SKM-1 (cell line): Measurements from ENCODE around the gene EFNA5.

Source experiments
- DNase-seq: peaks from one replicate; lab custom pipeline; 2025; ENCODE audit not compliant: unreplicated experiment; lab: John Stamatoyannopoulos, UW

Gene EFNA5

DNA sequence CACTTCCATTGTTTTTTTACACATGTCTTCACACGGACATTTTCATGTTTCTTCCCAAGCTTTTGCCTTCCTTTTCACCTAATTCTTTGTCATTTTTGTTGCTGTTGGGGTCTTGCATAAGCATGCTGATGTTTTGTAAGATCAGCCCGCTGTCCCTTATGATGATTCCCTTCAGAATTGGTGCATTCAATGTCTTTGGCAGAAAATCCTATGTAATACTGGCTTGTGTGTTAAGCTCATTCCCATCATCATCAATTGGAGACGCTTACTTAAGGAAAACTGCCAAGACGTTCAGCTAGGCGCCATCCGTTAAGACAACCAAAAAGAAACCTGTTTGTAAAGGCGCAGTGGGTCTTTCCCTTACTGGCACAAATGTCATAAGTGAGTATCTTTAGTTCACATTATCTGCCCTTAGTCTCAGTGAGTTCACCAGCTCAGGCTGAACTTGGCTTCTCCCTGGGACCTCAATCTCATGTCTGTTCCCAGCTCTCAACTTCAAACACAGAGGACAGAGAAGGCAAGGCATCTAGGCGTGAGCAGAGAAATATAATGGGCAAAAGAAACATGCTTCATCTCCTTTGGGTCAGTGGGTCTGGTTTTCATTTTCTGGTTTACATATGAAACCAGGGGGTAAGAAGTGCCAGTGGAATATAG lies 97.9 kb downstream of the EFNA5 start:
- no peak for DNase-seq

DNA sequence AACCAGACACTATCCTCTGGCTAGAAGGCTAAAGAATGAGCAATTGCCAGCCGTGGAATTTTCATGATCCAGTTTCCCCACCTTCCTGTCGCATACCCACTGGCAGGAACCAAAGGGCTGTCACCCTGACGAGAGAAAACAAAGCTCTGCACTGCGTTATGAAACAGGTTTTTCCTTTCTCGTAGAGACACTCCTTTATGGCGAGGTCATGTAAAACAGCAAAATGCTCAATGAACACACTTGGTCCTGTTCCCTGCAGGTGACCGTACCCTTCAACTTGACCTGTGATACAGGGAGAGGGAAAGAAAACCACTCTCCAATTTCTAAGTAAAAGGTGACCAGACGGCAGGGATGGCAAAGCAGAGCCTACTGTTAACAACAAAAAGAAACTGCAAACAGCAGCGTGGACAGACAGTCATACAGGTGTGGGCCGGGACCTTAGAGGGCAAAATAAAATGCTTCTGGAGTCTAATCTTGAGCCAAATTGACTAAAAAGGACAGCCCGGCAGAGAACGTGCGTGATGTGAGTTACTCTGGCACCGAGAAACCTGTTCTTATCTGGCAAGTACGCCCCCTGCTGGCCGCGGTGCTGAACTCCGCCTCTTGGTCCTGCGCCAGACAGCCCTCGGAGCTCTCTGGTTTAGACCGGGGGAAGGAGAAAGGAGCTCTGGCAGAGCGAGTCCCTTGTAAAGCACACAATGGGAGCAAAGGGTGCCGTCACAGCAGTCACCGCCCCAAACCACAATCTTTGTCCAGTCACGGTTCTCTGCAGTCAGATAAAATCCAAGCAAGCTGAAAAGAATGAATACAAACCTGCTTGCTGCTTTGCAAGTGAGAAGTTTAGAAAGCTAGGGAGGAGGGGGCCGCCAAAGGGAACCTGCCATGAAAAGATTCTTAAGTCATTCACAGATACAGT lies 98.9 kb downstream of the EFNA5 start:
- peak; percentile 85 for DNase-seq

GRCh38 chr5:107570805-107571531 lies 99.8 kb downstream of the EFNA5 start:
- DNase-seq, result no peak

- no peak for DNase-seq
These were observed 100.6 kb downstream of the EFNA5 start for GRCh38 chr5:107570181-107570580.

GRCh38 chr5:107567901-107568671 lies 102.7 kb downstream of the EFNA5 start:
- DNase-seq, result no peak

- no peak for DNase-seq
These were observed 103.8 kb downstream of the EFNA5 start for GRCh38 chr5:107566986-107567385.

- no peak for DNase-seq
These were observed 104.7 kb downstream of the EFNA5 start for GRCh38 chr5:107565791-107566767.

- no peak for DNase-seq
These were observed 105.8 kb downstream of the EFNA5 start for GRCh38 chr5:107564931-107565372.

- DNase-seq, result no peak
These were observed 106.7 kb downstream of the EFNA5 start for GRCh38 chr5:107563959-107564544.

GRCh38 chr5:107560377-107560776 lies 110.4 kb downstream of the EFNA5 start:
- DNase-seq, result no peak

DNA sequence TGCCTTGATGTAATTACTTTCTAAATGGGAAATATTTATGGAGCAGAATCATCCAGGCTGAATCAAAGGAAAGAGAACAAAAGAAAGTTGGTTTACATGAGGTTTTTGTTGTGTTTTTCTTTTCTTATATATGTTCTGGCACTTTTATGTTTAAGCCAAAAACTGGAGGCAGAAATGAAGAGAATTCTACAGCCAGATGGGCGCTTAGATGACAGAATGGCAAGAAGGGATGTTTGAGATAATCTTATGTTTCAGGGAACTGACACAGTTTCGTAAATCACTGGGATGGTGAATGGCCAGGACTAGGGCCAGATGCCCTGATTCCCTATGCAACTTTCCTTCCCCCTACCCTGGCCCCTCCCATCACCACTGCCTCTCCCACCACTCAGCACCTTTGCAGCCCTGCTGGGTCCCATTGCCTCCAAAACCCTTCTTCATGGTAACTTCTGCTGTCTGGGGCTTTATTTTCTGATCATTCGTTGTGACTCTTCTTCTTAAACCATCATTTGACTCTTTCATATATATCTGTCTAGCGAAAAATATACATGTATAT lies 111.8 kb downstream of the EFNA5 start:
- no peak for DNase-seq

DNA sequence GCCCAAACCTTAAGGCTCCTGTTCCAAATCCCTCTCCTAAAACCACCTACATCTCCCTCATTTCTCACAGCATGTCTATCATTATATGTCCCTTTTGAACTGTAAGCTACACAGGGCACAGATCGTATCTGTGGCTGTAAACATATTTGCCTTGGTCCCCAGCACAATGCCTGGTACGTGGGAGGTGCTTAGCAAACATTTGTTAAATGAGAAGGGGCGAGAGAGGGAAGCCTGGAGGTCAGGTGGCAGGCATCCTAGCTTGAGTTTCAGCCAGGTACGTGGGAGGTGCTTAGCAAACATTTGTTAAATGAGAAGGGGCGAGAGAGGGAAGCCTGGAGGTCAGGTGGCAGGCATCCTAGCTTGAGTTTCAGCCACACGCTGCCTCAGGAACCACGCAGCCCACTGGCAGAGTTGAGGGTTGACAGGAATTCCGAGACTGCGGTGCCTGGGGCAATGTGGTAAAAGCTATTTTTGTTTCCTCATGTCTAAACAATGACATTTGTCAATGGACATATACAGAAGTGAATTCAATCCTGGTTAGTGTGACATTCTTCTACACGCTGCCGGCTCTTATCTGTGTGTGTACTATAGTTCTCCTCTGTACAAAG lies 113.6 kb downstream of the EFNA5 start:
- DNase-seq, result no peak

DNA sequence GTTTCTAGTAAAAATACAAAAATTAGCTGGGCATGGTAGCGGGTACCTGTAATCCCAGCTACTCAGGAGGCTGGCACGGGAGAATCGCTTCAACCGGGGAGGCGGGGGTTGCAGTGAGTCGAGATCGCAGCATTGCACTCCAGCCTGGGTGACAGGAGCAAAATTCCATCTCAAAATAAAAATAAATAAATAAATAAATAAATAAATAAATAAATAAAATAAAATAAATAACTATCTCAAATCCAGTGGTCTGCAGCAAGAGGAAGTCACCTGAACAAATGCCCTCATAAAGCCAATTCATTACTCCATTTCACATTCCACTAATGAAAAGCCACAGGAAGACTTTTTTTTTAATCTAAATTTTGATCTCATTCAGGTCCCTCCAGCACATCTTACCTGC lies 114.2 kb downstream of the EFNA5 start:
- no peak for DNase-seq

- no peak for DNase-seq
These were observed 115.2 kb downstream of the EFNA5 start for GRCh38 chr5:107555425-107556090.

DNA sequence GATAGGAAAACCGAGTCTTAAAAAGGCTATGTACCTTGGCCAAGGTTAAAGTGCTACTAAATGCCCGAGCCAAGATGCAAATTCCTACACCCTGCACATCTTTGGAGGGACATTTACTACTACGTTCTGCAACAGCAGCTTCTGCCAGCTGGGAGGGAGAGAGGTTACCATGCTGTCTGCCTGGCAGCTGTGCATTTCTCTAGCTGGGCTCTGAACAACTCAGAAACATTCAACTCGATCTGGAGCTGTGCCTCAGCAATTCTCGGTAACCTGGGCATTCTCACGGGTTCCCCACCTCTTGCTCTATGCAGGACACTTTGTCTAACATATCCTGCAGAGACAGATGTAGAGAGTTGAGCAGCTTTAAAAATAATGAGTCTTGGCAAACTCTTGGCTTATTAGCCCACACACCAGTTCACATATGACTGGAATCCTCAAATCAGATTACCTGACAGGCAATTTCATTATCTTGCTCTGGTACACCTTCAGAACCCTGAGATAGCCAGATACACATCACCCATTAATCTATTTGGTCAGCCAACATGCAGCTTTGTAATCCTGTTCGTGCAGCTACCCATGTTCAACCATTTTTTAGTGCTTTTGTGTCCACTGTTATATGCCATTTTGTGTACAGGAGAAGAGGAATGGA lies 115.8 kb downstream of the EFNA5 start:
- no peak for DNase-seq

DNA sequence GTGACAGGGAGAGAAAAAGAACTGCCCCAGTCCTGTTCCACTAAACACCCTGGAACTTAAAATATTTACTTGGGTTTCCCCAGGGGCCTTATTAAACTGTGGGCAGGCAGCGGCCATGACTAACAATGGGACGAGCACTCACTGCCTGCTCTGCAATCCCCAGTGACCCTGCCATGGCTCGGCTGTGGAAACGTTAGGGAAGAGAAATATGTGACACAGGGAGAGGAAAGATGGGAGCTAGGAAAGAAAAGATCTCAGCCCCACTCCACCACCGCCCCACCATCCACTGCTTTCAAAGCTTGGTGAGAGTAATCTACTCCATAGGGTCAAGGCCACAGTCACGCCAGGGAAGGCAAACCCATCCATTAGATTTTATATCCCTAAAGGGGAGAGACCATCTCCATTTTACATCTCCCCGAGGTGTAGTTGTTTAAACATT lies 117.6 kb downstream of the EFNA5 start:
- no peak for DNase-seq

- no peak for DNase-seq
These were observed 119.6 kb downstream of the EFNA5 start for GRCh38 chr5:107551088-107551487.

GRCh38 chr5:107549567-107549966 lies 121.2 kb downstream of the EFNA5 start:
- no peak for DNase-seq
